T follicular helper cell (primary cell): Measurements from ENCODE around the gene SH3GLB1.

Experiments
- DNase-seq: peaks from one replicate; pipeline ENCODE4 v3.0.0-alpha.2; 2020; ENCODE audit warnings: low read depth

SH3GLB1 gene

GRCh38 chr1:86773341-86774288 is 69.2 kb downstream of the SH3GLB1 start:
- DNase-seq = no peak

GRCh38 chr1:86774305-86775295 is 70.2 kb downstream of the SH3GLB1 start:
- DNase-seq = no peak

- no peak for DNase-seq
Observed at GRCh38 chr1:86775395-86775794, 71.0 kb downstream of the SH3GLB1 start.

- DNase-seq = no peak
Observed at GRCh38 chr1:86776108-86776507, 71.7 kb downstream of the SH3GLB1 start.

- no peak for DNase-seq
Observed at GRCh38 chr1:86778569-86779239, 74.3 kb downstream of the SH3GLB1 start.

- no peak for DNase-seq
Observed at GRCh38 chr1:86779308-86780191, 75.2 kb downstream of the SH3GLB1 start.

- DNase-seq = no peak
Observed at GRCh38 chr1:86782482-86782881, 78.1 kb downstream of the SH3GLB1 start.

- no peak for DNase-seq
Observed at GRCh38 chr1:86787621-86788020, 83.2 kb downstream of the SH3GLB1 start.

GRCh38 chr1:86788300-86789206 is 84.2 kb downstream of the SH3GLB1 start:
- no peak for DNase-seq

GRCh38 chr1:86795316-86795715 is 90.9 kb downstream of the SH3GLB1 start:
- DNase-seq = no peak
